Panc1 (cell line): ENCODE results near the gene KISS1R.

ENCODE experiments used
- POLR2AphosphoS5 ChIP-seq: IDR thresholded peaks from 2 replicates; pipeline ENCODE4 v1.6.1; 2012; ENCODE audit warnings: mild to moderate bottlenecking, low read depth, low read length, moderate library complexity
- SIN3A ChIP-seq: IDR thresholded peaks from 2 replicates; pipeline ENCODE4 v1.6.1; 2012; ENCODE audit warnings: low read depth, mild to moderate bottlenecking, low read length, moderate library complexity, borderline replicate concordance; ENCODE audit not compliant: insufficient read depth
- TCF7L2 ChIP-seq: IDR thresholded peaks from 2 replicates; pipeline ENCODE4 v1.6.1; 2011; ENCODE audit warnings: mild to moderate bottlenecking, low read depth, low read length, inconsistent platforms
- TF ChIP-seq, protein P1 (sequence below): fragments of 450-650 bp; IDR thresholded peaks from 2 replicates; pipeline ENCODE4 v1.5.1; 2017; ENCODE audit warnings: mild to moderate bottlenecking
- TF ChIP-seq, protein P2 (sequence below), 2 experiments: IDR thresholded peaks; 2 replicates each; pipeline ENCODE4 v1.6.1; 2011 to 2012; ENCODE audit warnings: low read depth in 2 of 2, control low read depth in 1 of 2, low read length in 1 of 2, mild to moderate bottlenecking in 1 of 2, moderate library complexity in 1 of 2; ENCODE audit not compliant: insufficient read depth in 1 of 2

DNA sequence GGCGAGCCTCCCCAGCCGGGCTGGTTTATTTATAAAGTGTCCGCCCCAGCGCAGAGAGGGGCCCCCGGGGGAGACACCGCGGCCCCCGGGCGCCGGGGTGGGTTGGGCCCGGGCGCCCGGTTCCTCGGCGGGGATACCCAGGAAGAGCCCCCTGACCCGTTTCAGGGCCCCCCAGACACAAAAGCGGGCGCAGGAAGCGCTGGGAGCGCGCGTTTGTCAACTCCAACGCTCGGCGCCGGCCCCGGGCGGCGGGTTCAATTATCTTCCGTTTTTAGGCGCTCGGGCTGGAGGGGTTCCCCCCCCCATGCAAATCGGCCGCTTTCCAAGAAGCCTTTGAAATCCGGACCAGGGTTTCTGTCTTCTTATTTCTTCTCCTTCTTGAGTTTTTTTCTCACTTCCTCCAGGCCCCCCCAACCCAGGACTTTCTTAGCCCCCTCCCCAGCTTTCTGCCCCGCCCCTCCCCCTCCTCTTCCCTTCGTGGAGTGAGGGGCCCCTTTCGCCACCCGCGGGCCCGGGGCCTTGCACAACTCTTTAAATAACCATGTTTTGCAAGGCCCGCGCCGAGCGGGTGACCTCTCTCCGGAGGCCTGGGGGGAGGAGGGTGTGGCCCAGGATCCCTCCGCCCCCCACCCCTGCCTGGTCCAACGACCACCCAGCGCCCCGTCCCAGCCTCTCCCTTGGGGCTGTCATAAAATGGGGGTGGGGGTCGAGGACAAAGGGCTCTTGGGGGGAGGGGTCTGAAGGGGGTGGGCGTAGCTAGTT, 9.6 kb downstream of the KISS1R start:
- TF ChIP-seq, protein P1, sequence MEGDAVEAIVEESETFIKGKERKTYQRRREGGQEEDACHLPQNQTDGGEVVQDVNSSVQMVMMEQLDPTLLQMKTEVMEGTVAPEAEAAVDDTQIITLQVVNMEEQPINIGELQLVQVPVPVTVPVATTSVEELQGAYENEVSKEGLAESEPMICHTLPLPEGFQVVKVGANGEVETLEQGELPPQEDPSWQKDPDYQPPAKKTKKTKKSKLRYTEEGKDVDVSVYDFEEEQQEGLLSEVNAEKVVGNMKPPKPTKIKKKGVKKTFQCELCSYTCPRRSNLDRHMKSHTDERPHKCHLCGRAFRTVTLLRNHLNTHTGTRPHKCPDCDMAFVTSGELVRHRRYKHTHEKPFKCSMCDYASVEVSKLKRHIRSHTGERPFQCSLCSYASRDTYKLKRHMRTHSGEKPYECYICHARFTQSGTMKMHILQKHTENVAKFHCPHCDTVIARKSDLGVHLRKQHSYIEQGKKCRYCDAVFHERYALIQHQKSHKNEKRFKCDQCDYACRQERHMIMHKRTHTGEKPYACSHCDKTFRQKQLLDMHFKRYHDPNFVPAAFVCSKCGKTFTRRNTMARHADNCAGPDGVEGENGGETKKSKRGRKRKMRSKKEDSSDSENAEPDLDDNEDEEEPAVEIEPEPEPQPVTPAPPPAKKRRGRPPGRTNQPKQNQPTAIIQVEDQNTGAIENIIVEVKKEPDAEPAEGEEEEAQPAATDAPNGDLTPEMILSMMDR = no peak
- no peak for TF ChIP-seq POLR2AphosphoS5
- TF ChIP-seq, protein P2, sequence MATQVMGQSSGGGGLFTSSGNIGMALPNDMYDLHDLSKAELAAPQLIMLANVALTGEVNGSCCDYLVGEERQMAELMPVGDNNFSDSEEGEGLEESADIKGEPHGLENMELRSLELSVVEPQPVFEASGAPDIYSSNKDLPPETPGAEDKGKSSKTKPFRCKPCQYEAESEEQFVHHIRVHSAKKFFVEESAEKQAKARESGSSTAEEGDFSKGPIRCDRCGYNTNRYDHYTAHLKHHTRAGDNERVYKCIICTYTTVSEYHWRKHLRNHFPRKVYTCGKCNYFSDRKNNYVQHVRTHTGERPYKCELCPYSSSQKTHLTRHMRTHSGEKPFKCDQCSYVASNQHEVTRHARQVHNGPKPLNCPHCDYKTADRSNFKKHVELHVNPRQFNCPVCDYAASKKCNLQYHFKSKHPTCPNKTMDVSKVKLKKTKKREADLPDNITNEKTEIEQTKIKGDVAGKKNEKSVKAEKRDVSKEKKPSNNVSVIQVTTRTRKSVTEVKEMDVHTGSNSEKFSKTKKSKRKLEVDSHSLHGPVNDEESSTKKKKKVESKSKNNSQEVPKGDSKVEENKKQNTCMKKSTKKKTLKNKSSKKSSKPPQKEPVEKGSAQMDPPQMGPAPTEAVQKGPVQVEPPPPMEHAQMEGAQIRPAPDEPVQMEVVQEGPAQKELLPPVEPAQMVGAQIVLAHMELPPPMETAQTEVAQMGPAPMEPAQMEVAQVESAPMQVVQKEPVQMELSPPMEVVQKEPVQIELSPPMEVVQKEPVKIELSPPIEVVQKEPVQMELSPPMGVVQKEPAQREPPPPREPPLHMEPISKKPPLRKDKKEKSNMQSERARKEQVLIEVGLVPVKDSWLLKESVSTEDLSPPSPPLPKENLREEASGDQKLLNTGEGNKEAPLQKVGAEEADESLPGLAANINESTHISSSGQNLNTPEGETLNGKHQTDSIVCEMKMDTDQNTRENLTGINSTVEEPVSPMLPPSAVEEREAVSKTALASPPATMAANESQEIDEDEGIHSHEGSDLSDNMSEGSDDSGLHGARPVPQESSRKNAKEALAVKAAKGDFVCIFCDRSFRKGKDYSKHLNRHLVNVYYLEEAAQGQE (IDR thresholded peaks at IDR 0.05; ENCODE audit: insufficient read depth in 1 of 2, low read depth in 2 of 2, low read length in 1 of 2) = no peak
- TF ChIP-seq TCF7L2 = no peak
- no peak for TF ChIP-seq SIN3A
